Measurements from ENCODE around the gene MXD3.

MXD3 gene

GRCh38 chr5:177355162-177355867 is 43.6 kb upstream of the MXD3 start:
- Histone ChIP-seq H3K79me2 (ENCODE audit: insufficient read depth, low read length) (peaks cover 10% of the 10 kb centered on the region), H4K20me1 (ENCODE audit: insufficient read depth, low read length) (no peaks in the 10 kb centered on the region), H3K4me1 (ENCODE audit: insufficient read depth, low read length, severe bottlenecking) (peaks cover 54% of the 10 kb centered on the region), H3F3A (ENCODE audit: insufficient read depth, low read length) (no peaks in the 10 kb centered on the region), H3K27ac (ENCODE audit: low read depth, low read length, poor library complexity, severe bottlenecking) (peak overlapping the region; percentile 84), H3K27me3 (ENCODE audit: insufficient read depth, low read length) (no peaks in the 10 kb centered on the region), H3K4me3 (ENCODE audit: low read depth, low read length, poor library complexity, severe bottlenecking) (no peak overlapping the region), H3K9me3 (ENCODE audit: low read length) (no peaks in the 10 kb centered on the region), H3K4me2 (ENCODE audit: low read length) (no peak overlapping the region), H3K9me2 (ENCODE audit: low read depth, low read length) (no peaks in the 10 kb centered on the region), H3K36me3 (ENCODE audit: insufficient read depth, low read length) (no peaks in the 10 kb centered on the region), H3K9ac (ENCODE audit: low read length) (no peak overlapping the region), H2AFZ (ENCODE audit: low read length) (no peak overlapping the region)
- no peak for TF ChIP-seq CTCF (IDR thresholded peaks at IDR 0.05; ENCODE audit: low read length)
- no peak for TF ChIP-seq EZH2 (IDR thresholded peaks at IDR 0.05; ENCODE audit: borderline replicate concordance, low read length)

GRCh38 chr5:177354711-177355110 is 43.0 kb upstream of the MXD3 start:
- Histone ChIP-seq H3K79me2 (ENCODE audit: insufficient read depth, low read length) (peaks cover 16% of the 10 kb centered on the region), H3K27me3 (ENCODE audit: insufficient read depth, low read length) (no peaks in the 10 kb centered on the region), H3K9ac (ENCODE audit: low read length) (no peak overlapping the region), H4K20me1 (ENCODE audit: insufficient read depth, low read length) (no peaks in the 10 kb centered on the region), H3K36me3 (ENCODE audit: insufficient read depth, low read length) (peaks cover 2% of the 10 kb centered on the region; the same call in 1 of the 2 replicates), H2AFZ (ENCODE audit: low read length) (no peak overlapping the region), H3K4me2 (ENCODE audit: low read length) (no peak overlapping the region), H3K4me1 (ENCODE audit: insufficient read depth, low read length, severe bottlenecking) (peaks cover 55% of the 10 kb centered on the region), H3F3A (ENCODE audit: insufficient read depth, low read length) (no peaks in the 10 kb centered on the region), H3K9me2 (ENCODE audit: low read depth, low read length) (no peaks in the 10 kb centered on the region), H3K9me3 (ENCODE audit: low read length) (no peaks in the 10 kb centered on the region), H3K27ac (ENCODE audit: low read depth, low read length, poor library complexity, severe bottlenecking) (no peak overlapping the region), H3K4me3 (ENCODE audit: low read depth, low read length, poor library complexity, severe bottlenecking) (no peak overlapping the region)
- TF ChIP-seq CTCF (IDR thresholded peaks at IDR 0.05; ENCODE audit: low read length) (no peak), EZH2 (IDR thresholded peaks at IDR 0.05; ENCODE audit: borderline replicate concordance, low read length) (no peak)

GRCh38 chr5:177354256-177354655 is 42.6 kb upstream of the MXD3 start:
- no peaks in the 10 kb centered on the region for H3K27me3 ChIP-seq (ENCODE audit: insufficient read depth, low read length)
- H3K4me1 ChIP-seq (ENCODE audit: insufficient read depth, low read length, severe bottlenecking) = peaks cover 55% of the 10 kb centered on the region
- no peak for TF ChIP-seq EZH2 (IDR thresholded peaks at IDR 0.05; ENCODE audit: borderline replicate concordance, low read length)
- TF ChIP-seq CTCF (IDR thresholded peaks at IDR 0.05; ENCODE audit: low read length) = no peak
- H3K4me3 ChIP-seq (ENCODE audit: low read depth, low read length, poor library complexity, severe bottlenecking) = no peak overlapping the region
- no peak overlapping the region for H3K4me2 ChIP-seq (ENCODE audit: low read length)
- H3F3A ChIP-seq (ENCODE audit: insufficient read depth, low read length) = no peaks in the 10 kb centered on the region
- peaks cover 6% of the 10 kb centered on the region; the same call in 1 of the 2 replicates for H3K36me3 ChIP-seq (ENCODE audit: insufficient read depth, low read length)
- H3K9ac ChIP-seq (ENCODE audit: low read length) = no peak overlapping the region
- peaks cover 21% of the 10 kb centered on the region for H3K79me2 ChIP-seq (ENCODE audit: insufficient read depth, low read length)
- H3K27ac ChIP-seq (ENCODE audit: low read depth, low read length, poor library complexity, severe bottlenecking) = no peak overlapping the region
- no peaks in the 10 kb centered on the region for H3K9me3 ChIP-seq (ENCODE audit: low read length)
- no peak overlapping the region for H2AFZ ChIP-seq (ENCODE audit: low read length)
- H3K9me2 ChIP-seq (ENCODE audit: low read depth, low read length) = no peaks in the 10 kb centered on the region
- no peaks in the 10 kb centered on the region for H4K20me1 ChIP-seq (ENCODE audit: insufficient read depth, low read length)

Measured in OCI-LY1 (cell line).